Neural cell (in vitro differentiated cells): ENCODE results near the gene SGTA.

Experiments
- EP300 ChIP-seq: fragments of 450-650 bp; conservative IDR thresholded peaks from 2 replicates; pipeline ENCODE4 v1.6.1; 2014; ENCODE audit warnings: antibody characterized with exemption, mild to moderate bottlenecking, moderate library complexity; ENCODE audit not compliant: poor library complexity, severe bottlenecking
- EZH2 ChIP-seq: fragments of 200-600, 300-800 bp; shearing (Covaris generic), sonication (generic); IDR thresholded peaks from 2 replicates; pipeline ENCODE4 v1.6.1; 2014; ENCODE audit warnings: antibody characterized with exemption, low read length, borderline replicate concordance, mild to moderate bottlenecking; ENCODE audit not compliant: insufficient read depth, poor library complexity, severe bottlenecking
- POLR2AphosphoS5 ChIP-seq: IDR thresholded peaks from 2 replicates; pipeline ENCODE4 v1.6.1; 2012
- RAD21 ChIP-seq: fragments of 450-650 bp; conservative IDR thresholded peaks from 2 replicates; pipeline ENCODE4 v1.6.1; 2014; ENCODE audit warnings: antibody characterized with exemption, mild to moderate bottlenecking, moderate library complexity
- TF ChIP-seq, protein P1 (sequence below): fragments of 450-650 bp; IDR thresholded peaks from 2 replicates; pipeline ENCODE4 v1.5.1; 2014; ENCODE audit warnings: antibody characterized with exemption, mild to moderate bottlenecking, moderate library complexity; ENCODE audit not compliant: poor library complexity, severe bottlenecking
- TF ChIP-seq, protein P2 (sequence below): IDR thresholded peaks from 2 replicates; pipeline ENCODE4 v1.6.1; 2012; ENCODE audit warnings: borderline replicate concordance

DNA sequence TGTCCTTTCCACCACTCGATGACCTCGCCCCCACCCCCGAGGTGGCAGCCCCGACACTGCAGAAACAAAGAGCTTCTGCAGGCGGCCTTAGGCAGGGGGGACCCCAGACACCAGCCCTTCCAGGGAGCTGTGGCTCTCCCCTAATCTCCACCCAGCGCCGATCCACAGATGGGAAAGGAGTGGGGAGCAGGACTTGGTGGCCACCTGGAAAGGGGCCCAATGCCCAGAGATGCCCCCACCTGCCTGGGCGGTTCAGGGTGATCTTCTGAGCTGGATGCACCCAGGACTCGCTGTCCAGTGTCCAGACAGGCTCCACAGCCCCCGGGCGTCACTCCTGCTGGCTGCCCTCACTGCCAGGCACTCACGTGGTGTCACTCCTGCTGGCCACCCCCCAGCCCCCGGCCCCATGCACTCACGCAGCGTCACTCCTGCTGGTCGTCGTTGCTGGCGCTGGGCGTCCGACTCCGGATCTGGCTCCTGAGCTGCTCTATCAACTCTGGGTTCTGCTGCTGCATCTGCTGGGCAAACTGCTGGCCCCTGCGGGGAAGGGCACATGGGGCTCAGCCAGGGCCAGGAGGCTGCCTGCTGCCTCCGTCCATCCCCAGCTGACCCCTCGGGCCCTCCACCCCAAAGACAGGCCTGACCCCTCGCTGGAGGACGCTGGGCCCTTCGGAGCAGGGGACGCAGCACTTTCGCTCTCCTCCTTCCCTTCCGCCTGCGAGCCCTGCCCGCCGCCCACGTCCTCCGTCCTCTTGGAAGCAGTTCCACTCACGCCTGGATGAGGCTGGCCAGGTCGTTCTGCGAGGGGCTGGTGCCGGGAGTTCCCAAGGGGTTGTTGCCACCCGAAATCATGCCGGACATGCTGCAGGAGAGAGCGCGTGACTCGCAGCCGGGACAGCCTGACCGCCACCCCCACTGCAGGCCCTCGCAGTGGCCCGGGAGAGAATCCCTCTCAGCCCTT, 25.9 kb downstream of the SGTA start:
- TF ChIP-seq, protein P1, sequence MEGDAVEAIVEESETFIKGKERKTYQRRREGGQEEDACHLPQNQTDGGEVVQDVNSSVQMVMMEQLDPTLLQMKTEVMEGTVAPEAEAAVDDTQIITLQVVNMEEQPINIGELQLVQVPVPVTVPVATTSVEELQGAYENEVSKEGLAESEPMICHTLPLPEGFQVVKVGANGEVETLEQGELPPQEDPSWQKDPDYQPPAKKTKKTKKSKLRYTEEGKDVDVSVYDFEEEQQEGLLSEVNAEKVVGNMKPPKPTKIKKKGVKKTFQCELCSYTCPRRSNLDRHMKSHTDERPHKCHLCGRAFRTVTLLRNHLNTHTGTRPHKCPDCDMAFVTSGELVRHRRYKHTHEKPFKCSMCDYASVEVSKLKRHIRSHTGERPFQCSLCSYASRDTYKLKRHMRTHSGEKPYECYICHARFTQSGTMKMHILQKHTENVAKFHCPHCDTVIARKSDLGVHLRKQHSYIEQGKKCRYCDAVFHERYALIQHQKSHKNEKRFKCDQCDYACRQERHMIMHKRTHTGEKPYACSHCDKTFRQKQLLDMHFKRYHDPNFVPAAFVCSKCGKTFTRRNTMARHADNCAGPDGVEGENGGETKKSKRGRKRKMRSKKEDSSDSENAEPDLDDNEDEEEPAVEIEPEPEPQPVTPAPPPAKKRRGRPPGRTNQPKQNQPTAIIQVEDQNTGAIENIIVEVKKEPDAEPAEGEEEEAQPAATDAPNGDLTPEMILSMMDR: no peak
- TF ChIP-seq EZH2: no peak
- TF ChIP-seq EP300: no peak
- no peak for TF ChIP-seq POLR2AphosphoS5
- no peak for TF ChIP-seq RAD21
- TF ChIP-seq, protein P2, sequence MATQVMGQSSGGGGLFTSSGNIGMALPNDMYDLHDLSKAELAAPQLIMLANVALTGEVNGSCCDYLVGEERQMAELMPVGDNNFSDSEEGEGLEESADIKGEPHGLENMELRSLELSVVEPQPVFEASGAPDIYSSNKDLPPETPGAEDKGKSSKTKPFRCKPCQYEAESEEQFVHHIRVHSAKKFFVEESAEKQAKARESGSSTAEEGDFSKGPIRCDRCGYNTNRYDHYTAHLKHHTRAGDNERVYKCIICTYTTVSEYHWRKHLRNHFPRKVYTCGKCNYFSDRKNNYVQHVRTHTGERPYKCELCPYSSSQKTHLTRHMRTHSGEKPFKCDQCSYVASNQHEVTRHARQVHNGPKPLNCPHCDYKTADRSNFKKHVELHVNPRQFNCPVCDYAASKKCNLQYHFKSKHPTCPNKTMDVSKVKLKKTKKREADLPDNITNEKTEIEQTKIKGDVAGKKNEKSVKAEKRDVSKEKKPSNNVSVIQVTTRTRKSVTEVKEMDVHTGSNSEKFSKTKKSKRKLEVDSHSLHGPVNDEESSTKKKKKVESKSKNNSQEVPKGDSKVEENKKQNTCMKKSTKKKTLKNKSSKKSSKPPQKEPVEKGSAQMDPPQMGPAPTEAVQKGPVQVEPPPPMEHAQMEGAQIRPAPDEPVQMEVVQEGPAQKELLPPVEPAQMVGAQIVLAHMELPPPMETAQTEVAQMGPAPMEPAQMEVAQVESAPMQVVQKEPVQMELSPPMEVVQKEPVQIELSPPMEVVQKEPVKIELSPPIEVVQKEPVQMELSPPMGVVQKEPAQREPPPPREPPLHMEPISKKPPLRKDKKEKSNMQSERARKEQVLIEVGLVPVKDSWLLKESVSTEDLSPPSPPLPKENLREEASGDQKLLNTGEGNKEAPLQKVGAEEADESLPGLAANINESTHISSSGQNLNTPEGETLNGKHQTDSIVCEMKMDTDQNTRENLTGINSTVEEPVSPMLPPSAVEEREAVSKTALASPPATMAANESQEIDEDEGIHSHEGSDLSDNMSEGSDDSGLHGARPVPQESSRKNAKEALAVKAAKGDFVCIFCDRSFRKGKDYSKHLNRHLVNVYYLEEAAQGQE: no peak
